ENCODE data around the gene CHRM2.

DNA sequence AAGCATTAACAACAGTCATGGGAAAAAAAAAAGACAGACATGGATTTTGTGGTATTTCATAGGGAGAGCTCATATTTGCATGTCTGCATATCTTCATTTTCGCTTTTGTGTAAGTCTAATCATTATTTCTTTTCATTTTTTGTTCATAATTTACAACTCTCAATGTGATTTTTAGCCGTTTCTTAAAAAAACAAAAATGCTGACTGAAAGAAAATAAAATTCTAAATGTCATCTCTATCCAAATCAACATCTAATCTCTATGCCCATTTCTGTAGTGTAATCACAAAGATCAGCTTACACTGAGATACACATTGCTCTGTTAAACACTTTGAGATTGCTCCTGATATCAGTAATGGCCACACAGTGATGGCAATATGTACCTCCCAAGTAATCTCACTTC, 29.2 kb downstream of the CHRM2 start:
- TF ChIP-seq, protein P1, sequence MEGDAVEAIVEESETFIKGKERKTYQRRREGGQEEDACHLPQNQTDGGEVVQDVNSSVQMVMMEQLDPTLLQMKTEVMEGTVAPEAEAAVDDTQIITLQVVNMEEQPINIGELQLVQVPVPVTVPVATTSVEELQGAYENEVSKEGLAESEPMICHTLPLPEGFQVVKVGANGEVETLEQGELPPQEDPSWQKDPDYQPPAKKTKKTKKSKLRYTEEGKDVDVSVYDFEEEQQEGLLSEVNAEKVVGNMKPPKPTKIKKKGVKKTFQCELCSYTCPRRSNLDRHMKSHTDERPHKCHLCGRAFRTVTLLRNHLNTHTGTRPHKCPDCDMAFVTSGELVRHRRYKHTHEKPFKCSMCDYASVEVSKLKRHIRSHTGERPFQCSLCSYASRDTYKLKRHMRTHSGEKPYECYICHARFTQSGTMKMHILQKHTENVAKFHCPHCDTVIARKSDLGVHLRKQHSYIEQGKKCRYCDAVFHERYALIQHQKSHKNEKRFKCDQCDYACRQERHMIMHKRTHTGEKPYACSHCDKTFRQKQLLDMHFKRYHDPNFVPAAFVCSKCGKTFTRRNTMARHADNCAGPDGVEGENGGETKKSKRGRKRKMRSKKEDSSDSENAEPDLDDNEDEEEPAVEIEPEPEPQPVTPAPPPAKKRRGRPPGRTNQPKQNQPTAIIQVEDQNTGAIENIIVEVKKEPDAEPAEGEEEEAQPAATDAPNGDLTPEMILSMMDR (conservative IDR thresholded peaks at IDR 0.05; ENCODE audit: low read depth in 2 of 2), result no peak
- no peak for TF ChIP-seq EZH2 (IDR thresholded peaks at IDR 0.05; ENCODE audit: low read depth, unreplicated experiment)
- TF ChIP-seq JUNB (IDR thresholded peaks at IDR 0.05; ENCODE audit: unreplicated experiment), result no peak
- TF ChIP-seq EZH2phosphoT487 (IDR thresholded peaks at IDR 0.05; ENCODE audit: unreplicated experiment), result no peak
- no peak for TF ChIP-seq POLR2AphosphoS5 (IDR thresholded peaks at IDR 0.05; ENCODE audit: low read depth)
- no peak for TF ChIP-seq ZNF114 (CRISPR knock-in tag; IDR thresholded peaks at IDR 0.05)
- TF ChIP-seq, protein P2, sequence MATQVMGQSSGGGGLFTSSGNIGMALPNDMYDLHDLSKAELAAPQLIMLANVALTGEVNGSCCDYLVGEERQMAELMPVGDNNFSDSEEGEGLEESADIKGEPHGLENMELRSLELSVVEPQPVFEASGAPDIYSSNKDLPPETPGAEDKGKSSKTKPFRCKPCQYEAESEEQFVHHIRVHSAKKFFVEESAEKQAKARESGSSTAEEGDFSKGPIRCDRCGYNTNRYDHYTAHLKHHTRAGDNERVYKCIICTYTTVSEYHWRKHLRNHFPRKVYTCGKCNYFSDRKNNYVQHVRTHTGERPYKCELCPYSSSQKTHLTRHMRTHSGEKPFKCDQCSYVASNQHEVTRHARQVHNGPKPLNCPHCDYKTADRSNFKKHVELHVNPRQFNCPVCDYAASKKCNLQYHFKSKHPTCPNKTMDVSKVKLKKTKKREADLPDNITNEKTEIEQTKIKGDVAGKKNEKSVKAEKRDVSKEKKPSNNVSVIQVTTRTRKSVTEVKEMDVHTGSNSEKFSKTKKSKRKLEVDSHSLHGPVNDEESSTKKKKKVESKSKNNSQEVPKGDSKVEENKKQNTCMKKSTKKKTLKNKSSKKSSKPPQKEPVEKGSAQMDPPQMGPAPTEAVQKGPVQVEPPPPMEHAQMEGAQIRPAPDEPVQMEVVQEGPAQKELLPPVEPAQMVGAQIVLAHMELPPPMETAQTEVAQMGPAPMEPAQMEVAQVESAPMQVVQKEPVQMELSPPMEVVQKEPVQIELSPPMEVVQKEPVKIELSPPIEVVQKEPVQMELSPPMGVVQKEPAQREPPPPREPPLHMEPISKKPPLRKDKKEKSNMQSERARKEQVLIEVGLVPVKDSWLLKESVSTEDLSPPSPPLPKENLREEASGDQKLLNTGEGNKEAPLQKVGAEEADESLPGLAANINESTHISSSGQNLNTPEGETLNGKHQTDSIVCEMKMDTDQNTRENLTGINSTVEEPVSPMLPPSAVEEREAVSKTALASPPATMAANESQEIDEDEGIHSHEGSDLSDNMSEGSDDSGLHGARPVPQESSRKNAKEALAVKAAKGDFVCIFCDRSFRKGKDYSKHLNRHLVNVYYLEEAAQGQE (IDR thresholded peaks at IDR 0.05; ENCODE audit: unreplicated experiment), result no peak
- TF ChIP-seq ZNF331 (CRISPR knock-in tag; IDR thresholded peaks at IDR 0.05; ENCODE audit: low read depth), result no peak
- TF ChIP-seq, protein P3, sequence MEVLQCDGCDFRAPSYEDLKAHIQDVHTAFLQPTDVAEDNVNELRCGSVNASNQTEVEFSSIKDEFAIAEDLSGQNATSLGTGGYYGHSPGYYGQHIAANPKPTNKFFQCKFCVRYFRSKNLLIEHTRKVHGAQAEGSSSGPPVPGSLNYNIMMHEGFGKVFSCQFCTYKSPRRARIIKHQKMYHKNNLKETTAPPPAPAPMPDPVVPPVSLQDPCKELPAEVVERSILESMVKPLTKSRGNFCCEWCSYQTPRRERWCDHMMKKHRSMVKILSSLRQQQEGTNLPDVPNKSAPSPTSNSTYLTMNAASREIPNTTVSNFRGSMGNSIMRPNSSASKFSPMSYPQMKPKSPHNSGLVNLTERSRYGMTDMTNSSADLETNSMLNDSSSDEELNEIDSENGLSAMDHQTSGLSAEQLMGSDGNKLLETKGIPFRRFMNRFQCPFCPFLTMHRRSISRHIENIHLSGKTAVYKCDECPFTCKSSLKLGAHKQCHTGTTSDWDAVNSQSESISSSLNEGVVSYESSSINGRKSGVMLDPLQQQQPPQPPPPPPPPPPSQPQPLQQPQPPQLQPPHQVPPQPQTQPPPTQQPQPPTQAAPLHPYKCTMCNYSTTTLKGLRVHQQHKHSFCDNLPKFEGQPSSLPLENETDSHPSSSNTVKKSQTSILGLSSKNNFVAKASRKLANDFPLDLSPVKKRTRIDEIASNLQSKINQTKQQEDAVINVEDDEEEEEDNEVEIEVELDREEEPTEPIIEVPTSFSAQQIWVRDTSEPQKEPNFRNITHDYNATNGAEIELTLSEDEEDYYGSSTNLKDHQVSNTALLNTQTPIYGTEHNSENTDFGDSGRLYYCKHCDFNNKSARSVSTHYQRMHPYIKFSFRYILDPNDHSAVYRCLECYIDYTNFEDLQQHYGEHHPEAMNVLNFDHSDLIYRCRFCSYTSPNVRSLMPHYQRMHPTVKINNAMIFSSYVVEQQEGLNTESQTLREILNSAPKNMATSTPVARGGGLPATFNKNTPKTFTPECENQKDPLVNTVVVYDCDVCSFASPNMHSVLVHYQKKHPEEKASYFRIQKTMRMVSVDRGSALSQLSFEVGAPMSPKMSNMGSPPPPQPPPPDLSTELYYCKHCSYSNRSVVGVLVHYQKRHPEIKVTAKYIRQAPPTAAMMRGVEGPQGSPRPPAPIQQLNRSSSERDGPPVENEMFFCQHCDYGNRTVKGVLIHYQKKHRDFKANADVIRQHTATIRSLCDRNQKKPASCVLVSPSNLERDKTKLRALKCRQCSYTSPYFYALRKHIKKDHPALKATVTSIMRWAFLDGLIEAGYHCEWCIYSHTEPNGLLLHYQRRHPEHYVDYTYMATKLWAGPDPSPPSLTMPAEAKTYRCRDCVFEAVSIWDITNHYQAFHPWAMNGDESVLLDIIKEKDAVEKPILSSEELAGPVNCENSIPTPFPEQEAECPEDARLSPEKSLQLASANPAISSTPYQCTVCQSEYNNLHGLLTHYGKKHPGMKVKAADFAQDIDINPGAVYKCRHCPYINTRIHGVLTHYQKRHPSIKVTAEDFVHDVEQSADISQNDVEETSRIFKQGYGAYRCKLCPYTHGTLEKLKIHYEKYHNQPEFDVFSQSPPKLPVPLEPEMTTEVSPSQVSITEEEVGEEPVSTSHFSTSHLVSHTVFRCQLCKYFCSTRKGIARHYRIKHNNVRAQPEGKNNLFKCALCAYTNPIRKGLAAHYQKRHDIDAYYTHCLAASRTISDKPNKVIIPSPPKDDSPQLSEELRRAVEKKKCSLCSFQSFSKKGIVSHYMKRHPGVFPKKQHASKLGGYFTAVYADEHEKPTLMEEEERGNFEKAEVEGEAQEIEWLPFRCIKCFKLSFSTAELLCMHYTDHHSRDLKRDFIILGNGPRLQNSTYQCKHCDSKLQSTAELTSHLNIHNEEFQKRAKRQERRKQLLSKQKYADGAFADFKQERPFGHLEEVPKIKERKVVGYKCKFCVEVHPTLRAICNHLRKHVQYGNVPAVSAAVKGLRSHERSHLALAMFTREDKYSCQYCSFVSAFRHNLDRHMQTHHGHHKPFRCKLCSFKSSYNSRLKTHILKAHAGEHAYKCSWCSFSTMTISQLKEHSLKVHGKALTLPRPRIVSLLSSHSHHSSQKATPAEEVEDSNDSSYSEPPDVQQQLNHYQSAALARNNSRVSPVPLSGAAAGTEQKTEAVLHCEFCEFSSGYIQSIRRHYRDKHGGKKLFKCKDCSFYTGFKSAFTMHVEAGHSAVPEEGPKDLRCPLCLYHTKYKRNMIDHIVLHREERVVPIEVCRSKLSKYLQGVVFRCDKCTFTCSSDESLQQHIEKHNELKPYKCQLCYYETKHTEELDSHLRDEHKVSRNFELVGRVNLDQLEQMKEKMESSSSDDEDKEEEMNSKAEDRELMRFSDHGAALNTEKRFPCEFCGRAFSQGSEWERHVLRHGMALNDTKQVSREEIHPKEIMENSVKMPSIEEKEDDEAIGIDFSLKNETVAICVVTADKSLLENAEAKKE (CRISPR knock-in tag; IDR thresholded peaks at IDR 0.05), result no peak
- no peak for TF ChIP-seq CREB1 (CRISPR knock-in tag; IDR thresholded peaks at IDR 0.05; ENCODE audit: low read depth)
- no peak for TF ChIP-seq NANOG (IDR thresholded peaks at IDR 0.05; ENCODE audit: borderline replicate concordance)
